Inflammatory macrophage treated with lipopolysaccharide for 1 hour (primary cell): ENCODE measurements around the gene VPS13D.
A peak's percentile ranks its signal among the peaks of the same experiment; 100 is the strongest.

ENCODE experiments used
- DNase-seq, 2 donors: peaks; one replicate each; pipeline ENCODE4 v3.0.0-alpha.2; 2020 to 2022

The VPS13D gene

DNA sequence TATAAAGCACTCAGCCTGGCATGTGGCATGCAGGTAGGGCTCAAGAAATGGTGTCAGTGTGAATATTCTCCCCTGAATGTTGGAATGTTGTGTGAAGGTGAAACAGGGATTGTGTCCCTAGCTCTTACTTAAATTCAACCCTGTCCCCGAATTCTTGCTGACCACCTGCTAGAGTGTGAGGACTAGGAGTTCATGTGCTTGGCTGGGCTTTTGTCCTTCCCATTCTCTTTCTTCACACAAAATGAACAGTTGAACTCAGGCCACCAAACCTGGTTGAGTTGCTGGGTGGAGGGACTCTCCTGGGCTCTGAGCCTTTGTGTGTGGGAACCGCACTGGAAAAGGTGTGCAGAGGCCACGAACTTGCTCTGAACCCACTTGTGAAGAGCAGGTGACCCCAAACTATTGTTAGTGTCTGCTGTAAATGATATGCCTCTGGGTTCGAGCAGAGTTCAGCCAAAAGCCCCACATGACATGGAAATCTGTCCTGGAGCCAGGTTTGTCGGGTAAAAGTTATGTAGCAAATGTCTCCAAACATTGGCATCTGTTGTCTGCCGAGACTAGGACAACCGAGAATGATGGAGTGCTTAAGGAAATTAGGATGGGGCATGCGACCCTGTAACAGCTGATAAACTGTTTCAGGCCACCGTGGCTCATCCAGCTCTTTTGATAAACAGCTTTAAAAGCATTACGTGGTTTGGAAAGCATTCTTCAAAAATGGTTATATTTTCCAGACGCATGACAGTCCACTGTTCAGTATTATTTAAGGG is 243.9 kb downstream of the VPS13D start:
- DNase-seq, result no peak

- DNase-seq, result peak; percentile 15 to 18
Observed at GRCh38 chr1:12475101-12475500, 245.3 kb downstream of the VPS13D start.

- no peak for DNase-seq
Observed at GRCh38 chr1:12475530-12475934, 245.7 kb downstream of the VPS13D start.

DNA sequence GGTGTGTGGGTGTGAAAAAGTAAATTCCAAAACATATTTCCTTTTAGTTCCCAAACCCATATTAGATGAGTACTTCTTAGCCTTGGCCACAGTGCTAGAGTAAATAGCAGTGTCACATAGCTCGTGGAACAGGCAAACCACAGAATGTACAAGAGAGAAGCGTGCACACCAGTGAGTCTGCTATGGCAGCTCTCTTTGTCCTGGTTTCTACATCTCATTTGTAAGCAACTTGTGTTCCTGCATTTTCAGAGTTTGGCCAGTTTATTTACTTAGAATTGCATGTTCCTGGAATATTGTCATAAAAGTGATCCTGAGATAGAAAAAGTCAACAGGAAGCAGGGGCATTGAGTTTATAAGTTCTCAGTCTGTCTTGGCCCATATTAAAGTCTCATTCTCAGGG is 246.1 kb downstream of the VPS13D start:
- no peak for DNase-seq

DNA sequence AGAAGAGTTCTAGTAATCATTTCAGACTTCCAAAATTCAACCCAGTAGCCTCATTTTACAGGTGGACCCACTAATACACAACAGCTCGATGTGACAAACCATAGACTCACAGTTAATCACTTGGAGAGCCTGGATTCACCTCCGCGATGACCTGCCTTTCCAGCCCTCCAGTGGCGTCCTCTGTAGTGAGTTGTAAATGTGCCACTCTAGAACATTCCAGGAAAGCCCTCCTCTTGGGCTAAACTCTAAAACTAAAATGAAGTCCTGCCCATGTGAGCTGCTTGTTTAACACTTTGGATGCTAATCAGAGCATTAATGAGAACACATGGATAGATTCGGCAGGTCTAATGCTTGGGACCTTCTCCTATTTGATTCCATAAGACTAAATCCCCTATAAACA is 247.5 kb downstream of the VPS13D start:
- DNase-seq, result no peak

DNA sequence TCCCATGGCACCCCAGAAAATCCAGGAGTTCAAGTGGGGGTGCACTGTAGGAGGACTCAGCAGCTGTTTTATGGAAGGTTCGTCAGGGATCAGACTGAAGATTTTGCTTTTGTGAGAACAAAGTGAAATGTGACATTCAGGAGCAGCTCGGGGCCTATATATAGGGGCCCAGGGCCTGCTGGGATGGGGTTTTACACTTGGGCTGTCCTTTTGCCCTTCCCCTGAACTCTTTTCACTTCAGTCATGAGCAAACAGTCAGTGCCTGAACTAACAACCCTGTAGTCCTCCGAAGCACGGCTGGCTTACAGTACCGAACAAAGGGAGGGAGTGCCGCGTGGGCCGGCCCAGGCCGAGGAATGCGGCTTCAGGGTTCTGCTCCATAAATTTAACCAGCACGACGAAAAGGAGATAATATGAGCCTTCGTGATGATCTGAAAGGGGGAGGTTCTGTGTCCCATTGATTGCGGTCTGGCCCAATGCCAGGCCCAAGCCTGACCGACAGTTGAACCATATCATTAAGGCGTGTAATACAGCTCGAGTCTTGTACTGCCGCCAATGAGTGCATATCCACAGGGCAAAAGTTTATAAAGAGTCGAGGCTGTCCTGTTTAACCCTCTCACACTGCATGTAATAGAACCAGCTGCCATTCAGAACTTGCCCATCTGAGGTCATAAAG is 248.2 kb downstream of the VPS13D start:
- DNase-seq, result no peak

GRCh38 chr1:12478612-12478985 is 248.8 kb downstream of the VPS13D start:
- DNase-seq, result no peak

GRCh38 chr1:12479311-12479710 is 249.5 kb downstream of the VPS13D start:
- no peak for DNase-seq

DNA sequence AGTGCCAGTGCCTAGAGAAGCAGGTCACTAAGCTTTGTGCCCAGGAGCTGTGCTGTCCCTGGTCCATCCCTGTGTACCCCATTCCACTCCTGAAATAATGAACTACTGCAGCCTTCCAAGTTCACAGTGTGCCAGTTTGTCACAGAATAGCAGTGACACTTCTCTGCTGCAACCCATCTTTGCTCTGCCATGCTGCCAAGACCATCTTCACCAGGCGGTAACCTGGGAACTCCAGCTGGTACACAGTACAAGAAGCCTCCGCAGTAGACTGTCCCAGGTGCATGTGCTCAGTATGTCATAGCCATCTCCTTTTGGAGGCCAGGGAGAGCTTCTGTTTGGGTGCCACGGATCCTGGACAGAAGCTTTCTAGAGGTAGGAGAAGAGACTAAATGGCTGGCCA is 250.2 kb downstream of the VPS13D start:
- no peak for DNase-seq

GRCh38 chr1:12480748-12481362 is 251.0 kb downstream of the VPS13D start:
- peak; percentile 54 to 63 for DNase-seq

DNA sequence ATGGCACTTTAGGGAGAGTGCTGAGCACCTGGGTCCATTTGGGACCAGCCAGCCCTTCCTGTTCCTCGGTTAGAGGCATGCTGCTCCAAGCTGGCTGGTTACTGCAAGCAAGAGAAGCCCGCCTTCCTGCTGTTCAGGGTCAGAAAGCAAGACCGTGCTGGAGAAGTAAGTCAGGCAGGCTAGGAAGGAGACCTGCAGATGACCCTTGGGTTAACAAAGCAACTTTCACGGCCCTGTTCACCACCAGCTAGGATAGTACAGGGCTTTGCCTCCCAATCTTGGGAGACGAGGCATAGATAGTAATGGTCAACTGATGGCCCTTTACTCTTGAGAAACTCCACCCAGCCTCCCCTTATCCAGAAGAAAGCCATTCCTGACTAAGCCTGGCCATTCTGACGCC is 252.1 kb downstream of the VPS13D start:
- DNase-seq, result no peak

DNA sequence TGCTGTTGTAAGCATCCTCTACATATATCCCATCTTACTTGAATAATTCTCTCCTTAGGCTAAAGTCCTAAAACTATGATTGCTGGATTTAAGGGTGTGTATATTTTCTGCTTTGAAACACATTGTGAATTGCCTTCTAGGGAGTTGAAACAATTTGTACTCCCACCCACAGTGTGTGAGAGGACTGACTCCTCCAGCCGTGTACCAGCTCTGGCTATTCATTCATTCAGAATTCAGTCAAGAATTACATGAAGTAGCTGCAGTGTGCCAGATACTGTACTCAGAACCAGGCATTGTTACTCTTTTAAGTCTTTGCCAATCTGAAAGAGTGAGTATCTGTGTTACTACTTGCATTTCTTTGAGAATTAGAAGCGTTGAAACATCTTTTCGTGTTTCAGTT is 253.2 kb downstream of the VPS13D start:
- DNase-seq, result no peak

DNA sequence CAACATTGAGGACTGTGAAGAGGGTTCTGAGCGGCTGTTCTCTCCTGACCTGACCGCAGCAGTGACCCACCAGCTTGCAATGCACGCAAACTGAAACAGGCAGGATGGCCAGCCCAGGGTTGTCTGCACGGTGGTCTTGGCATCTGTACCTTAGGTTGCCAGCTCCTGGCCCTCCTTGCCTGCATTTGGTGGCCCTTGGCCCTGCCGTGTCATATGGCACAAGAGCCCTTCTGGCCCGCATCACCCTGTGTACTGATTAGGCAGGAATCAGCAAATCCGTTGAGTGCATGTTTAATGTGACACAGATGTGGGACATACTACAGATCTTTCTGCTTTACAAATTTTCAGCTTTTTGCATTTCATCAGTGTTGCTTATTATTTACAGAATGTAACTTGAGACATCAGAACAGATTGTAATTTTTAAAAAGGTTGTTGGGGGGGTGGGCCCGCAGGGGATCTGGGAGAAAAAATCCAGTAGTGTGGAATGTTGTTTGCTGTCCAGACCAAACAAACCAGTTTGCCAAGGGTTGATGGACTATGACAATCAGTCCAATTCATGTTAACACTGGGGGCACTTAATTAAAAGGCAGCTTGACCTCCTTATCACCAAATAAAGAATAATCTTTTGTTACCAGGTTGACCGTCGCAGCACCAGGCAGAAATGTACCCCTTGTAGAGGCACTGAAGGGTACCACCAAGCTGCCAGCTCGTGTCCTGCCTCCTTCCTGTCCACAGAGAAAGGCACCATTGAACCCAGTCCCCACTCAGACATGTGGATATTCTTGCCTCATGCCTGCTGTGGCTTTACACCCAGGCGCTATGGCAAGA is 255.6 kb downstream of the VPS13D start:
- DNase-seq, result no peak

- DNase-seq, result no peak
Observed at GRCh38 chr1:12486059-12486341, 256.2 kb downstream of the VPS13D start.

- DNase-seq, result no peak
Observed at GRCh38 chr1:12486401-12487005, 256.7 kb downstream of the VPS13D start.

- no peak for DNase-seq
Observed at GRCh38 chr1:12487520-12487919, 257.7 kb downstream of the VPS13D start.

- DNase-seq, result no peak
Observed at GRCh38 chr1:12488666-12489354, 259.0 kb downstream of the VPS13D start.

GRCh38 chr1:12490532-12491142 is 260.8 kb downstream of the VPS13D start:
- DNase-seq, result no peak

GRCh38 chr1:12491656-12492055 is 261.8 kb downstream of the VPS13D start:
- DNase-seq, result no peak

GRCh38 chr1:12495725-12496124 is 265.9 kb downstream of the VPS13D start:
- DNase-seq, result no peak

GRCh38 chr1:12496154-12496961 is 266.5 kb downstream of the VPS13D start:
- no peak for DNase-seq
